ENCODE results near the gene MIPOL1.
"Not testable (repeated sequence)": the region's sequence is repeated elsewhere in the genome, so short reads cannot be mapped to it uniquely, and the experiment has no call there.

MIPOL1 gene

GRCh38 chr14:37171678-37172023 lies 26.1 kb upstream of the MIPOL1 start:
- Histone ChIP-seq H3K79me2 (ENCODE audit: control insufficient read depth, insufficient read depth, low read length) (no peaks in the 10 kb centered on the region), H3K27me3 (ENCODE audit: insufficient read depth, low read length, poor library complexity) (no peaks in the 10 kb centered on the region), H3K9ac (ENCODE audit: low read length) (peak overlapping the region; percentile 83), H3K36me3 (ENCODE audit: control insufficient read depth, insufficient read depth, low read length) (no peaks in the 10 kb centered on the region), H2AK5ac (ENCODE audit: low read length) (no peak overlapping the region), H3K4me2 (ENCODE audit: low read length) (peak overlapping the region; percentile 39), H3K79me1 (ENCODE audit: low read length) (no peaks in the 10 kb centered on the region), H2BK5ac (ENCODE audit: low read length) (no peak overlapping the region), H3K4me3 (ENCODE audit: low read length) (no peak overlapping the region), H3K18ac (ENCODE audit: low read length) (no peak overlapping the region), H4K8ac (ENCODE audit: low read depth, low read length) (no peak overlapping the region), H3K23ac (ENCODE audit: low read length) (no peak overlapping the region), H4K5ac (ENCODE audit: low read length) (no peak overlapping the region), H3K56ac (ENCODE audit: low read length) (peak overlapping the region; percentile 95), H2BK15ac (replicated peaks; ENCODE audit: low read depth) (no peak overlapping the region), H3K4ac (ENCODE audit: low read depth, low read length) (no peak overlapping the region), H3K27ac (ENCODE audit: low read depth, low read length) (peak overlapping the region; percentile 82), H2BK120ac (ENCODE audit: low read depth, low read length) (no peak overlapping the region), H3K4me1 (ENCODE audit: control insufficient read depth, low read depth, low read length) (no peaks in the 10 kb centered on the region)
- no peak for DNase-seq
- WGBS (ENCODE audit: extremely low coverage, insufficient coverage, low lambda C conversion rate): no CpG with 5 or more reads among the region's 6 CpGs

- H2BK15ac ChIP-seq (replicated peaks; ENCODE audit: low read depth): no peak within 1 kb of the TSS
- WGBS (ENCODE audit: extremely low coverage, insufficient coverage, low lambda C conversion rate): no CpG with 5 or more reads among the region's 66 CpGs
- H3K4me3 ChIP-seq (ENCODE audit: low read length): peak within 1 kb of the TSS; percentile 29
- H3K4me2 ChIP-seq (ENCODE audit: low read length): peak within 1 kb of the TSS; percentile 63
- H3K36me3 ChIP-seq (ENCODE audit: control insufficient read depth, insufficient read depth, low read length): no peaks in the 10 kb centered on the region
- no peak within 1 kb of the TSS for H4K5ac ChIP-seq (ENCODE audit: low read length)
- H3K23ac ChIP-seq (ENCODE audit: low read length): peak within 1 kb of the TSS; percentile 70
- peak within 1 kb of the TSS; percentile 82 for H3K27ac ChIP-seq (ENCODE audit: low read depth, low read length)
- H3K79me2 ChIP-seq (ENCODE audit: control insufficient read depth, insufficient read depth, low read length): no peaks in the 10 kb centered on the region
- peak within 1 kb of the TSS; percentile 64 for H2BK5ac ChIP-seq (ENCODE audit: low read length)
- H2AK5ac ChIP-seq (ENCODE audit: low read length): no peak within 1 kb of the TSS
- H3K4ac ChIP-seq (ENCODE audit: low read depth, low read length): peak within 1 kb of the TSS; percentile 47
- H2BK120ac ChIP-seq (ENCODE audit: low read depth, low read length): no peak within 1 kb of the TSS
- H3K18ac ChIP-seq (ENCODE audit: low read length): peak within 1 kb of the TSS; percentile 7
- no peaks in the 10 kb centered on the region for H3K4me1 ChIP-seq (ENCODE audit: control insufficient read depth, low read depth, low read length)
- H3K27me3 ChIP-seq (ENCODE audit: insufficient read depth, low read length, poor library complexity): no peaks in the 10 kb centered on the region
- H3K79me1 ChIP-seq (ENCODE audit: low read length): no peaks in the 10 kb centered on the region
- H4K8ac ChIP-seq (ENCODE audit: low read depth, low read length): no peak within 1 kb of the TSS
- H3K9ac ChIP-seq (ENCODE audit: low read length): peak within 1 kb of the TSS; percentile 83
- peak within 1 kb of the TSS; percentile 95 for H3K56ac ChIP-seq (ENCODE audit: low read length)
- peak; percentile 94 for DNase-seq
Measured at GRCh38 chr14:37172024-37172869, 25.5 kb upstream of the MIPOL1 start, which contains the start of gene SLC25A21. Gene SLC25A21, minus strand, starts transcription at chr14:37172606.

GRCh38 chr14:37172936-37173614 lies 24.7 kb upstream of the MIPOL1 start:
- Histone ChIP-seq H2AK5ac (ENCODE audit: low read length) (no peak overlapping the region), H3K79me2 (ENCODE audit: control insufficient read depth, insufficient read depth, low read length) (no peaks in the 10 kb centered on the region), H4K8ac (ENCODE audit: low read depth, low read length) (no peak overlapping the region), H3K9ac (ENCODE audit: low read length) (peak overlapping the region; percentile 29), H3K23ac (ENCODE audit: low read length) (no peak overlapping the region), H3K4ac (ENCODE audit: low read depth, low read length) (no peak overlapping the region), H3K79me1 (ENCODE audit: low read length) (no peaks in the 10 kb centered on the region), H4K5ac (ENCODE audit: low read length) (no peak overlapping the region), H2BK120ac (ENCODE audit: low read depth, low read length) (no peak overlapping the region), H3K4me1 (ENCODE audit: control insufficient read depth, low read depth, low read length) (no peaks in the 10 kb centered on the region), H3K27ac (ENCODE audit: low read depth, low read length) (no peak overlapping the region), H2BK5ac (ENCODE audit: low read length) (no peak overlapping the region), H3K27me3 (ENCODE audit: insufficient read depth, low read length, poor library complexity) (no peaks in the 10 kb centered on the region), H3K4me2 (ENCODE audit: low read length) (no peak overlapping the region), H2BK15ac (replicated peaks; ENCODE audit: low read depth) (no peak overlapping the region), H3K18ac (ENCODE audit: low read length) (no peak overlapping the region), H3K4me3 (ENCODE audit: low read length) (no peak overlapping the region), H3K56ac (ENCODE audit: low read length) (no peak overlapping the region), H3K36me3 (ENCODE audit: control insufficient read depth, insufficient read depth, low read length) (no peaks in the 10 kb centered on the region)
- WGBS (ENCODE audit: extremely low coverage, insufficient coverage, low lambda C conversion rate): no CpG with 5 or more reads among the region's 5 CpGs
- DNase-seq: no peak

- H3K4me1 ChIP-seq (ENCODE audit: control insufficient read depth, low read depth, low read length): no peaks in the 10 kb centered on the region
- no peaks in the 10 kb centered on the region for H3K79me1 ChIP-seq (ENCODE audit: low read length)
Measured at GRCh38 chr14:37179896-37180502, 17.7 kb upstream of the MIPOL1 start.

GRCh38 chr14:37180886-37181285 lies 16.9 kb upstream of the MIPOL1 start:
- not testable (repeated sequence) for H3K79me1 ChIP-seq (ENCODE audit: low read length); H3K4me1 ChIP-seq (ENCODE audit: control insufficient read depth, low read depth, low read length); H3K4ac ChIP-seq (ENCODE audit: low read depth, low read length); H3K23ac ChIP-seq (ENCODE audit: low read length); H3K4me3 ChIP-seq (ENCODE audit: low read length); H3K4me2 ChIP-seq (ENCODE audit: low read length); H3K56ac ChIP-seq (ENCODE audit: low read length); H3K9ac ChIP-seq (ENCODE audit: low read length); H2BK120ac ChIP-seq (ENCODE audit: low read depth, low read length); H3K27ac ChIP-seq (ENCODE audit: low read depth, low read length); H3K36me3 ChIP-seq (ENCODE audit: control insufficient read depth, insufficient read depth, low read length); H4K5ac ChIP-seq (ENCODE audit: low read length); H4K8ac ChIP-seq (ENCODE audit: low read depth, low read length); H3K18ac ChIP-seq (ENCODE audit: low read length); H2AK5ac ChIP-seq (ENCODE audit: low read length); H2BK15ac ChIP-seq (replicated peaks; ENCODE audit: low read depth); DNase-seq; H3K79me2 ChIP-seq (ENCODE audit: control insufficient read depth, insufficient read depth, low read length); H3K27me3 ChIP-seq (ENCODE audit: insufficient read depth, low read length, poor library complexity); H2BK5ac ChIP-seq (ENCODE audit: low read length)
- WGBS (ENCODE audit: extremely low coverage, insufficient coverage, low lambda C conversion rate): no CpG with 5 or more reads among the region's 7 CpGs

More at GRCh38 chr14:37179896-37180502, 17.7 kb upstream of the MIPOL1 start:
- H3K27me3 ChIP-seq (ENCODE audit: insufficient read depth, low read length, poor library complexity): no peaks in the 10 kb centered on the region
- H3K9ac ChIP-seq (ENCODE audit: low read length): no peak overlapping the region
- H3K27ac ChIP-seq (ENCODE audit: low read depth, low read length): no peak overlapping the region
- no peak for DNase-seq
- no peak overlapping the region for H3K56ac ChIP-seq (ENCODE audit: low read length)
- H3K23ac ChIP-seq (ENCODE audit: low read length): no peak overlapping the region
- H3K79me2 ChIP-seq (ENCODE audit: control insufficient read depth, insufficient read depth, low read length): no peaks in the 10 kb centered on the region
- H2BK120ac ChIP-seq (ENCODE audit: low read depth, low read length): no peak overlapping the region
- H2AK5ac ChIP-seq (ENCODE audit: low read length): no peak overlapping the region
- H3K4me2 ChIP-seq (ENCODE audit: low read length): no peak overlapping the region
- H2BK15ac ChIP-seq (replicated peaks; ENCODE audit: low read depth): no peak overlapping the region
- no peaks in the 10 kb centered on the region for H3K36me3 ChIP-seq (ENCODE audit: control insufficient read depth, insufficient read depth, low read length)
- H4K8ac ChIP-seq (ENCODE audit: low read depth, low read length): no peak overlapping the region
- no peak overlapping the region for H3K18ac ChIP-seq (ENCODE audit: low read length)
- H3K4me3 ChIP-seq (ENCODE audit: low read length): no peak overlapping the region
- WGBS (ENCODE audit: extremely low coverage, insufficient coverage, low lambda C conversion rate): no CpG with 5 or more reads among the region's 4 CpGs
- no peak overlapping the region for H3K4ac ChIP-seq (ENCODE audit: low read depth, low read length)
- H4K5ac ChIP-seq (ENCODE audit: low read length): no peak overlapping the region
- H2BK5ac ChIP-seq (ENCODE audit: low read length): no peak overlapping the region

Data from mesendoderm (in vitro differentiated cells).